Measurements from ENCODE around the gene DLL4.
A peak's percentile ranks its signal among the peaks of the same experiment; 100 is the strongest.

The DLL4 gene

GRCh38 chr15:40925495-40925862 is 3.7 kb upstream of the DLL4 start:
- H3K4me3 ChIP-seq (ENCODE audit: low read depth, low read length), result no peak overlapping the region
- no peak for TF ChIP-seq CTCF (IDR thresholded peaks at IDR 0.05; ENCODE audit: low read depth, low read length)

- no peak overlapping the region for H3K4me3 ChIP-seq (ENCODE audit: low read depth, low read length)
- TF ChIP-seq CTCF (IDR thresholded peaks at IDR 0.05; ENCODE audit: low read depth, low read length), result no peak
These were observed 3.1 kb upstream of the DLL4 start for GRCh38 chr15:40925863-40926658.

GRCh38 chr15:40926659-40927494 is 2.3 kb upstream of the DLL4 start:
- no peak overlapping the region for H3K4me3 ChIP-seq (ENCODE audit: low read depth, low read length)
- no peak for TF ChIP-seq CTCF (IDR thresholded peaks at IDR 0.05; ENCODE audit: low read depth, low read length)

GRCh38 chr15:40927495-40927872 is 1.7 kb upstream of the DLL4 start:
- TF ChIP-seq CTCF (IDR thresholded peaks at IDR 0.05; ENCODE audit: low read depth, low read length), result no peak
- no peak overlapping the region for H3K4me3 ChIP-seq (ENCODE audit: low read depth, low read length)

GRCh38 chr15:40927873-40928806 is 1.0 kb upstream of the DLL4 start:
- peak overlapping the region; percentile 78 for H3K4me3 ChIP-seq (ENCODE audit: low read depth, low read length)
- TF ChIP-seq CTCF (IDR thresholded peaks at IDR 0.05; ENCODE audit: low read depth, low read length), result no peak

GRCh38 chr15:40929660-40930429 is 705 bp downstream of the DLL4 start:
- no peak for TF ChIP-seq CTCF (IDR thresholded peaks at IDR 0.05; ENCODE audit: low read depth, low read length)

More at GRCh38 chr15:40929660-40930429, 705 bp downstream of the DLL4 start:
- peak overlapping the region; percentile 78 for H3K4me3 ChIP-seq (ENCODE audit: low read depth, low read length)

All from WI38 (cell line).